ACHN (cell line): ENCODE measurements around the gene RTKN2.

Experiments
- DNase-seq: peaks from one replicate; pipeline ENCODE4 v3.0.0-alpha.2; 2015
- in situ Hi-C: cut with HindIII; loops from 2 replicates; pipeline ENCODE4 v1.10.0; 2017; ENCODE audit warnings: low sequenced_read_pairs, low pct_ligation_motif_present, low pct_unique_long_range_greater_than_20kb

RTKN2 gene

DNA sequence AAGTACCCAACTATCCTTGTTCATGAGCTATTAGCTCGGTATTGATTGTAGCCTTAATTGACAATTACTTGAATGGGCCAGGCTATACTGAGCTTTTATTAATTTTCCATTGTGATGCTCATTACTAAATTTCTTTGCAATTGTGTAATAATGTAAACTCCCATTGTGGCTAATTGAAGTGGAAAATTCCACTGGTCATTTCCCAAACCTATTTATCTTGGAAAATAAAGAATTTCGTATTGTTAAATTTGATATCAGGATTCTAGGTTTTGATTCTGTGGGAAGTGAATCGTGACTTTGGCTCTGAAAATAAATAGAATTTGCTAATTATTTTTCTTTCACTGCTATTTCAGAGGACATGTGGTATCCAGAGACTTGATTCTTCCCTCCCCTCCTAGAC is 111.0 kb downstream of the RTKN2 start:
- DNase-seq = no peak
- in situ Hi-C loops = no loop called here

DNA sequence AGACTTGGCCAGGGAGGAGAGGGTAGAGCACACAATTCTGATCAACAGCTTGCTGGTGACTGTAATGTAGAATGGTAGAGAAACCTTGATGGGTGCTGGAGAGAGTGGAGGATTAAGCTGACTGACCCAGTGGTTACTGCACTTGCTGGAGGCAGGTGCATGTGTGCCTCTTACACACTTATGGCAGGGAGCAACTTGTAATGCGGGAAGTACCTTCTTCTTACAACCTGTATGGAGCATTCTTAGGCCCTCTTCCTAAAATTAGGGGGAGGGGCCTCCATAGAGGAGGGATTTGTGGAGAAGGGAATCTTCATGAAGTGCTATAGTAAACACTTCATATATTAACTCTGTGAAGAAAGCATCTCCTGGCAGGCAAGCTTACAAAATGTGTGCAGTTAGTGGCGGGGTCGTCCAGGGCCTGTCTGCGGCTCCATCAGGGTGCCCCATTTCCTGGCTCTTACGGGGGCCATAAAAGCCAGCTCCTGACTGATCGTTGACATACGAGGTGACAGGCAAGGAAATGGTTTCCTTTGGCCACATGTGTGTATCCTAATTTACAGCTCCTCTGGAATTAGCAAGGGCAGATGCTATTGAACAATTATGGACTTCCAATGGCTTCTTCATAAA is 113.5 kb downstream of the RTKN2 start:
- in situ Hi-C loops = no loop called here
- DNase-seq = no peak

DNA sequence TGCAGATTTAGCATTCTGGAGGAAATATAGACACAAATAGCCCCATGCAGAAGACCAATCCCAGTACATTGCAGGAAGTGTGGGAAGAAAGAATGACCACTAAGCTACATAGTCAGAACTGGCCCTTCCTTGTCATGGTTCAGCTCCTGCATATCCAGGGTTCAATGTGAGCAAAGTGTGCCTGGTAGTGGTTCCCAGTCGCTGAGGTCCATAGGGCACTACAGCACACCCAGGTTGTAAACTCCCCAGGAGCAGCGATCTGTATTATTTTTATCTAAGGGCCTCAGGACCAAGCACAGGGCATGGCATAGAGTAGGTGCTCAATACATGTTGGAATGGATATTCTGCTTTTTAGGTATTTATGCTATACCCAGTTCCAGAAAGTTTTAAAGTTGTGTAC is 114.4 kb downstream of the RTKN2 start:
- in situ Hi-C loops = no loop called here
- no peak for DNase-seq

DNA sequence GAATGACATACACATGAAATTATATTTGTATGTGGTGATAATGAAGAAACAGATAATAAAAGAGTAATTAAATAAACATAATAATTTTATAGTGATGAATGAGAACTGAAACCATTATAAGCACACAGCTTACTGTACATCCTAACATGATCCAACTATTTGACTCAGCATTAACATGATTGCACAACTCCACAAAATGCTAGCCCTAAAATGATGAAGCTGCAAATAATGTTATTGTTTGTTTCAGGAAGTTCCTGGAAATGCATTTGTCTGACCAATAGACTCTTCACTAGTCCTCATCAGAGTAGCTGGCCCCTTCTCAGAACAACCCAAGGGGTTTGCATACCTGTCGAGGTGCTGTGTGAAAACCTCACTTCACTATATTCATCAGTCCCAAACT is 115.5 kb downstream of the RTKN2 start:
- DNase-seq = no peak
- in situ Hi-C loops = no loop called here

DNA sequence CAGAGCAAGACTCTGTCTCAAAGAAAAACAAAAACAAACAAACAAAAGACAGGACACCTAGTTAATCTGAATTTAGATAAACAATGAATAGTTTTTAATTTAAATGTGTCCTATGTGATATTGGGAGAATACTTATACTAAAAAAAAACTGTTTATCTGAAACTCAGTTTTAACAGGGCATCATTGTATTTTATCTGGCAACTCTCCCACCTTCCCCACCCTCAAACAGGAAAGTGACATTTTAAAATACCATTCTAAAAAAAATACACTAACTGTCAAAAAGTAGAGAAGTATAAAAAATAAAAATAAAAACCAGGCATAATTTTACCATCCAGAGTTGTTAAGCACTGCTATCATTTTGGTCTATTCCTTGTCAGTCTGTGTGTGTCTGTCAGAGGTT is 119.0 kb downstream of the RTKN2 start:
- in situ Hi-C loops = no loop called here
- no peak for DNase-seq

DNA sequence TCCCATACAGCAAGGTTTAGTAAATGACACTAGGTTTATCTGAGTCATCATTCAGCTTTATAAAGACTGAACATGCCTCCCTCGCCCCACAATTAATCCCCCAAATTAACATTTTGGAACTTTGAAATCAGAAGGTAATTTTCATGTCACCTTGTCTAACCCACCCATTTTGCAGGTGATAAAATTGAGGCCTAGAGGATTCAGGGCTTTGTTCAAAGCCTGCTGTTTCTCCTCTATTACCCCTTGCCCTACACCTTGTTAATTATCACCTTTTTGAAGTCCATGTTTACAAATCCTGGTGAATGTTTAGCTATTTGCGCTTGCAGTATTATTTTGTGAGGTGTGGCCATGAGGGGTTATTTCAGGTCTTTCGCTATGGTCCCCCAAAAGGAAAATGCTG is 120.5 kb downstream of the RTKN2 start:
- no peak for DNase-seq
- in situ Hi-C loops = no loop called here

DNA sequence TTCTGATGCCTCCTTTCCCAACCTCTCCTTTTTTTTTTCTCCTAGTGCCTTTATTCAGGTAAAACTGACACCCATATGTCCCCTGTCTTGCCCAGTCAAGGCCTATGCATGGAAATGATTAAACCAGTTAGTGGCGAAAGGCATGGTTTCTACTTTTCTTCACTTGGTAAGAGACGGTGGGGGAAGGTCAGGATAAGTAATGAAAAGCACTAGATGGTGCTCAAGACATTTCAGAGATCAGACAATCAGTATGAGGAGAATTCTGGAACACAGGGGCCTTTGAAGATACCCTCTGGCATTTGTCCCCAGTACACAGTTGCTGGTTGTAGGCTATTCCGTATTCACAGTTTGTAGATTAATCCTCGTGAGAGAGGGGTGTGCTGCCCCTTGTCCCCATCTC is 121.2 kb downstream of the RTKN2 start:
- DNase-seq = no peak
- in situ Hi-C loops = no loop called here

DNA sequence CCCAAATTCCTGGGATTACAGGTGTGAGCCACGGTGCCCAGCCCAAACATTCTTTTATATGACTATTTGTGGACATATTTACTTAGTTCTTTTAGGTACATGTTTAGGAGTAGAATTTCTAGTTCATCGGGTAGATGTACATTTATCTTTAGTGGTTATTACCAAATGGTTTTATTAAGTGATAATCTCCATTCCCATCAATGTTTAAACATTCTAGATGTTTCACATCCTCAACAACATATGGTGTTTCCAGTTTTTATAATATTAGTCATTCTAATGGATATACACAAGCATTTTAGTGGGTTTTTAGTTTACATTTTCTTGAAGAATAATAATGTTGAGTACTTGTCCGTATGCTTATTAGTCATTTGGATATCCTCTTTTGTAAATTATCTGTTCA is 131.7 kb downstream of the RTKN2 start:
- in situ Hi-C loops = no loop called here
- no peak for DNase-seq

DNA sequence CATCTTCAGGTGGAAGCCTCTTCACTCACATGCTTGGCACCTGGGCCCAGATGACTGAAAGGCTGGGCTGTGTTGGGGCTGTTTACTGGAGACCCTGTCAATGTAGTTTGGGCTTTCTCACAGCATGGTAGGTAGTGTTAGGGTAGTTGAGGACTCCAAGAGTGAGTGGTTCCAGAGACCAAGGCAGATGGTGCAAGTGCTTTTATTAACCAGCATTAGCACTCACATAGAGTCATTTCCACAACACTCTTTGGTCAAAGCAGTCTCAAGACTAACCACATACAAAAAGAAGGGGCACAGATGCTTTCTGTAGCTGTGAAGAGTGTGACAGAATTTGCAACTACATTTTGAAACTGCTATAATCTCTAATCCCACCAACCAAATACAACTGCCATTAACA is 135.0 kb downstream of the RTKN2 start:
- in situ Hi-C loops = no loop called here
- DNase-seq = no peak
